UCSD-AML1 (cell line): ENCODE results near the gene CEBPG.

Source experiments
- DNase-seq: peaks from one replicate; lab custom pipeline; 2025; ENCODE audit not compliant: unreplicated experiment; lab: John Stamatoyannopoulos, UW

Gene CEBPG

GRCh38 chr19:33394723-33395560 lies 21.4 kb downstream of the CEBPG start:
- DNase-seq = no peak

GRCh38 chr19:33395561-33396550 lies 22.3 kb downstream of the CEBPG start:
- no peak for DNase-seq

GRCh38 chr19:33396701-33397535 lies 23.4 kb downstream of the CEBPG start:
- no peak for DNase-seq

- DNase-seq = no peak
Observed at GRCh38 chr19:33397536-33398360, 24.2 kb downstream of the CEBPG start.

GRCh38 chr19:33398361-33399060 lies 25.0 kb downstream of the CEBPG start:
- DNase-seq = no peak

GRCh38 chr19:33399081-33399744 lies 25.7 kb downstream of the CEBPG start:
- DNase-seq = no peak

- DNase-seq = no peak
Observed at GRCh38 chr19:33399745-33400681, 26.5 kb downstream of the CEBPG start.

- DNase-seq = no peak
Observed at GRCh38 chr19:33400856-33401682, 27.6 kb downstream of the CEBPG start.

GRCh38 chr19:33401683-33402420 lies 28.3 kb downstream of the CEBPG start:
- no peak for DNase-seq

GRCh38 chr19:33402421-33403220 lies 29.1 kb downstream of the CEBPG start:
- DNase-seq = no peak

- DNase-seq = no peak
Observed at GRCh38 chr19:33403221-33403972, 29.9 kb downstream of the CEBPG start.

- no peak for DNase-seq
Observed at GRCh38 chr19:33403973-33404304, 30.4 kb downstream of the CEBPG start.

GRCh38 chr19:33404506-33405253 lies 31.2 kb downstream of the CEBPG start:
- DNase-seq = no peak

- no peak for DNase-seq
Observed at GRCh38 chr19:33405254-33405552, 31.7 kb downstream of the CEBPG start.
